OCI-LY3 (cell line): ENCODE measurements around the gene TJP3.

Experiments used
- EZH2phosphoT487 ChIP-seq: fragments of 200-600 bp; shearing (Covaris generic); IDR thresholded peaks from 2 replicates; pipeline ENCODE4 v1.6.1; 2018; ENCODE audit warnings: antibody characterized with exemption, mixed run types, low read depth
- TF ChIP-seq, protein P1 (sequence below): fragments of 200-600, 300-600 bp; sonication (generic); IDR thresholded peaks from 2 replicates; pipeline ENCODE4 v1.5.1; 2014; ENCODE audit warnings: antibody characterized with exemption, low read length, low read depth

DNA sequence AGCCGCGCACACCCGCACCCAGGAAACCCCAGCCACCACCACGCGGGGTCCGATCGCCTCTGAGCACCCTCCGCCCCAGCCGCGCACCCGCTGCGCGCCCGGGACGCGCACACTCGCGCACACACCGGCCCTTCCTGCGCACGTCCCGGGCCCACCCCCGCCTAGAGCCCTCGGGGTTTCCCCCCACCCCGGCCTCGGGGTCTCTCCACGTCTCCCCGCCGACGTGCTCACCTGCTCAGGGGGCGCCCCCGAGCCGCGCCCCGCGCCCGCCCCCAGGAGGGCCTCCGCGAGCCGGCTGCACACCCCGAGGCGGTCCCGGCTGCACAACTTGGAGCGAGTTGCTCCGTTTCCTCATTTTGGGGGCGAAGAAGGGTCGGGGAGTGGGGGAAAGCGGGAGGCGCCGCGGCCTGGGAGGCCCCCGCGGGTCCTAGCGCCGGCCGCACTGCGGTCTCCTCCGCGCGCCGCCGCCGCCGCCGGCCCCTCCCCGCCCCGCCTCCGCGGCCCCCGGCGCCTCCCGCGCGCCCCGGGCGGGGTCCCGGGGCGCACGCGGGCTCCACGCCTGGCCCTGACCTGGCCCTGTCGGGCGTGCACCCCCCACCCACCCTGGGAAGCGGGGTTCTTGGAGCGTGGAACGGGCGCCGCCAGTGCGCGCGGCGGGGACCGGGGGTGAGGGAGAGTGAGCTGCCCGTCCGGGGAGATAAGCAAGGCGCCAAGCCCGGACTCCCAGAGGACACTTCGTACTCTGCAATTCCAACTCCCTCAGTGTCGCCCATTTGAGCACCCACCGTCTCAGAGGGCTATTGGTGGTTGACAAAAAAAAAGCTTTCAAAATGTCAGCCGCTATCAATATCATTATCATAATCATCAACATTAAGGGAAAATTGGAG is 78.0 kb downstream of the TJP3 start, which contains the start of gene MATK:
- TF ChIP-seq, protein P1, sequence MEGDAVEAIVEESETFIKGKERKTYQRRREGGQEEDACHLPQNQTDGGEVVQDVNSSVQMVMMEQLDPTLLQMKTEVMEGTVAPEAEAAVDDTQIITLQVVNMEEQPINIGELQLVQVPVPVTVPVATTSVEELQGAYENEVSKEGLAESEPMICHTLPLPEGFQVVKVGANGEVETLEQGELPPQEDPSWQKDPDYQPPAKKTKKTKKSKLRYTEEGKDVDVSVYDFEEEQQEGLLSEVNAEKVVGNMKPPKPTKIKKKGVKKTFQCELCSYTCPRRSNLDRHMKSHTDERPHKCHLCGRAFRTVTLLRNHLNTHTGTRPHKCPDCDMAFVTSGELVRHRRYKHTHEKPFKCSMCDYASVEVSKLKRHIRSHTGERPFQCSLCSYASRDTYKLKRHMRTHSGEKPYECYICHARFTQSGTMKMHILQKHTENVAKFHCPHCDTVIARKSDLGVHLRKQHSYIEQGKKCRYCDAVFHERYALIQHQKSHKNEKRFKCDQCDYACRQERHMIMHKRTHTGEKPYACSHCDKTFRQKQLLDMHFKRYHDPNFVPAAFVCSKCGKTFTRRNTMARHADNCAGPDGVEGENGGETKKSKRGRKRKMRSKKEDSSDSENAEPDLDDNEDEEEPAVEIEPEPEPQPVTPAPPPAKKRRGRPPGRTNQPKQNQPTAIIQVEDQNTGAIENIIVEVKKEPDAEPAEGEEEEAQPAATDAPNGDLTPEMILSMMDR: no peak
- TF ChIP-seq EZH2phosphoT487: no peak
